HEK293 (cell line): ENCODE measurements around the gene MTMR12.
A peak's percentile ranks its signal among the peaks of the same experiment; 100 is the strongest.

Experiments used
- CTCF ChIP-seq: fragments of 450-650 bp; formaldehyde crosslinking; IDR thresholded peaks from 2 replicates; pipeline ENCODE4 v1.5.1; 2016; ENCODE audit warnings: missing biosample characterization, missing genetic modification characterization
- KLF1 ChIP-seq: fragments of 450-650 bp; formaldehyde crosslinking; IDR thresholded peaks from 2 replicates; pipeline ENCODE4 v1.5.1; 2016; ENCODE audit warnings: missing biosample characterization, missing genetic modification characterization
- KLF16 ChIP-seq: fragments of 450-650 bp; formaldehyde crosslinking; IDR thresholded peaks from 2 replicates; pipeline ENCODE4 v1.5.1; 2017; ENCODE audit warnings: missing biosample characterization, missing genetic modification characterization
- PATZ1 ChIP-seq: fragments of 450-650 bp; formaldehyde crosslinking; IDR thresholded peaks from 2 replicates; pipeline ENCODE4 v1.5.1; 2016; ENCODE audit warnings: missing biosample characterization, missing genetic modification characterization
- PRDM6 ChIP-seq: fragments of 450-650 bp; formaldehyde crosslinking; IDR thresholded peaks from 2 replicates; pipeline ENCODE4 v1.5.1; 2017; ENCODE audit warnings: missing biosample characterization, missing genetic modification characterization
- SP2 ChIP-seq: fragments of 450-650 bp; formaldehyde crosslinking; IDR thresholded peaks from 2 replicates; pipeline ENCODE4 v1.5.1; 2016; ENCODE audit warnings: missing biosample characterization, missing genetic modification characterization
- ZBTB8A ChIP-seq: fragments of 450-650 bp; formaldehyde crosslinking; IDR thresholded peaks from 2 replicates; pipeline ENCODE4 v1.5.1; 2016; ENCODE audit warnings: missing biosample characterization, missing genetic modification characterization
- ZNF146 ChIP-seq: fragments of 450-650 bp; formaldehyde crosslinking; IDR thresholded peaks from 2 replicates; pipeline ENCODE4 v1.5.1; 2016; ENCODE audit warnings: missing biosample characterization, missing genetic modification characterization
- ZNF335 ChIP-seq: fragments of 450-650 bp; formaldehyde crosslinking; conservative IDR thresholded peaks from 2 replicates; pipeline ENCODE4 v1.5.1; 2016; ENCODE audit warnings: missing biosample characterization, missing genetic modification characterization
- TF ChIP-seq, protein P1 (sequence below): fragments of 450-650 bp; formaldehyde crosslinking; IDR thresholded peaks from 2 replicates; pipeline ENCODE4 v1.5.1; 2016; ENCODE audit warnings: missing biosample characterization, missing genetic modification characterization
- TF ChIP-seq, protein P2 (sequence below): fragments of 450-650 bp; formaldehyde crosslinking; IDR thresholded peaks from 2 replicates; pipeline ENCODE4 v1.5.1; 2016; ENCODE audit warnings: missing biosample characterization, missing genetic modification characterization
- TF ChIP-seq, protein P3 (sequence below): fragments of 450-650 bp; formaldehyde crosslinking; IDR thresholded peaks from 2 replicates; pipeline ENCODE4 v1.5.0; 2017; ENCODE audit warnings: missing biosample characterization, missing genetic modification characterization, borderline replicate concordance
- TF ChIP-seq, protein P4 (sequence below): fragments of 450-650 bp; formaldehyde crosslinking; IDR thresholded peaks from 2 replicates; pipeline ENCODE4 v1.5.1; 2016; ENCODE audit warnings: missing biosample characterization, missing genetic modification characterization

- TF ChIP-seq CTCF (tag by site-specific recombination) (peak; percentile 78; the same call in 1 of the 2 replicates), PRDM6 (tag by site-specific recombination) (no peak), SP2 (tag by site-specific recombination) (no peak), ZNF335 (tag by site-specific recombination) (no peak), KLF1 (tag by site-specific recombination) (no peak), KLF16 (no peak), ZNF146 (tag by site-specific recombination) (no peak), PATZ1 (tag by site-specific recombination) (no peak), ZBTB8A (tag by site-specific recombination) (no peak)
- TF ChIP-seq, protein P1, sequence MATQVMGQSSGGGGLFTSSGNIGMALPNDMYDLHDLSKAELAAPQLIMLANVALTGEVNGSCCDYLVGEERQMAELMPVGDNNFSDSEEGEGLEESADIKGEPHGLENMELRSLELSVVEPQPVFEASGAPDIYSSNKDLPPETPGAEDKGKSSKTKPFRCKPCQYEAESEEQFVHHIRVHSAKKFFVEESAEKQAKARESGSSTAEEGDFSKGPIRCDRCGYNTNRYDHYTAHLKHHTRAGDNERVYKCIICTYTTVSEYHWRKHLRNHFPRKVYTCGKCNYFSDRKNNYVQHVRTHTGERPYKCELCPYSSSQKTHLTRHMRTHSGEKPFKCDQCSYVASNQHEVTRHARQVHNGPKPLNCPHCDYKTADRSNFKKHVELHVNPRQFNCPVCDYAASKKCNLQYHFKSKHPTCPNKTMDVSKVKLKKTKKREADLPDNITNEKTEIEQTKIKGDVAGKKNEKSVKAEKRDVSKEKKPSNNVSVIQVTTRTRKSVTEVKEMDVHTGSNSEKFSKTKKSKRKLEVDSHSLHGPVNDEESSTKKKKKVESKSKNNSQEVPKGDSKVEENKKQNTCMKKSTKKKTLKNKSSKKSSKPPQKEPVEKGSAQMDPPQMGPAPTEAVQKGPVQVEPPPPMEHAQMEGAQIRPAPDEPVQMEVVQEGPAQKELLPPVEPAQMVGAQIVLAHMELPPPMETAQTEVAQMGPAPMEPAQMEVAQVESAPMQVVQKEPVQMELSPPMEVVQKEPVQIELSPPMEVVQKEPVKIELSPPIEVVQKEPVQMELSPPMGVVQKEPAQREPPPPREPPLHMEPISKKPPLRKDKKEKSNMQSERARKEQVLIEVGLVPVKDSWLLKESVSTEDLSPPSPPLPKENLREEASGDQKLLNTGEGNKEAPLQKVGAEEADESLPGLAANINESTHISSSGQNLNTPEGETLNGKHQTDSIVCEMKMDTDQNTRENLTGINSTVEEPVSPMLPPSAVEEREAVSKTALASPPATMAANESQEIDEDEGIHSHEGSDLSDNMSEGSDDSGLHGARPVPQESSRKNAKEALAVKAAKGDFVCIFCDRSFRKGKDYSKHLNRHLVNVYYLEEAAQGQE = no peak
- TF ChIP-seq, protein P2, sequence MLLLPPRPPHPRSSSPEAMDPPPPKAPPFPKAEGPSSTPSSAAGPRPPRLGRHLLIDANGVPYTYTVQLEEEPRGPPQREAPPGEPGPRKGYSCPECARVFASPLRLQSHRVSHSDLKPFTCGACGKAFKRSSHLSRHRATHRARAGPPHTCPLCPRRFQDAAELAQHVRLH = no peak
- TF ChIP-seq, protein P3, sequence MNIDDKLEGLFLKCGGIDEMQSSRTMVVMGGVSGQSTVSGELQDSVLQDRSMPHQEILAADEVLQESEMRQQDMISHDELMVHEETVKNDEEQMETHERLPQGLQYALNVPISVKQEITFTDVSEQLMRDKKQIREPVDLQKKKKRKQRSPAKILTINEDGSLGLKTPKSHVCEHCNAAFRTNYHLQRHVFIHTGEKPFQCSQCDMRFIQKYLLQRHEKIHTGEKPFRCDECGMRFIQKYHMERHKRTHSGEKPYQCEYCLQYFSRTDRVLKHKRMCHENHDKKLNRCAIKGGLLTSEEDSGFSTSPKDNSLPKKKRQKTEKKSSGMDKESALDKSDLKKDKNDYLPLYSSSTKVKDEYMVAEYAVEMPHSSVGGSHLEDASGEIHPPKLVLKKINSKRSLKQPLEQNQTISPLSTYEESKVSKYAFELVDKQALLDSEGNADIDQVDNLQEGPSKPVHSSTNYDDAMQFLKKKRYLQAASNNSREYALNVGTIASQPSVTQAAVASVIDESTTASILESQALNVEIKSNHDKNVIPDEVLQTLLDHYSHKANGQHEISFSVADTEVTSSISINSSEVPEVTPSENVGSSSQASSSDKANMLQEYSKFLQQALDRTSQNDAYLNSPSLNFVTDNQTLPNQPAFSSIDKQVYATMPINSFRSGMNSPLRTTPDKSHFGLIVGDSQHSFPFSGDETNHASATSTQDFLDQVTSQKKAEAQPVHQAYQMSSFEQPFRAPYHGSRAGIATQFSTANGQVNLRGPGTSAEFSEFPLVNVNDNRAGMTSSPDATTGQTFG (tag by site-specific recombination) = no peak
- TF ChIP-seq, protein P4, sequence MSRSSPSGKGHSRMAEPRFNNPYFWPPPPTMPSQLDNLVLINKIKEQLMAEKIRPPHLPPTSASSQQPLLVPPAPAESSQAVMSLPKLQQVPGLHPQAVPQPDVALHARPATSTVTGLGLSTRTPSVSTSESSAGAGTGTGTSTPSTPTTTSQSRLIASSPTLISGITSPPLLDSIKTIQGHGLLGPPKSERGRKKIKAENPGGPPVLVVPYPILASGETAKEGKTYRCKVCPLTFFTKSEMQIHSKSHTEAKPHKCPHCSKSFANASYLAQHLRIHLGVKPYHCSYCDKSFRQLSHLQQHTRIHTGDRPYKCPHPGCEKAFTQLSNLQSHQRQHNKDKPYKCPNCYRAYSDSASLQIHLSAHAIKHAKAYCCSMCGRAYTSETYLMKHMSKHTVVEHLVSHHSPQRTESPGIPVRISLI (tag by site-specific recombination) = no peak
These were observed 80.1 kb downstream of the MTMR12 start for GRCh38 chr5:32232441-32233219.
